Measurements from ENCODE around the gene CRK.
A peak's percentile ranks its signal among the peaks of the same experiment; 100 is the strongest.
"Not testable (repeated sequence)": the region's sequence is repeated elsewhere in the genome, so short reads cannot be mapped to it uniquely, and the experiment has no call there.

CRK gene

DNA sequence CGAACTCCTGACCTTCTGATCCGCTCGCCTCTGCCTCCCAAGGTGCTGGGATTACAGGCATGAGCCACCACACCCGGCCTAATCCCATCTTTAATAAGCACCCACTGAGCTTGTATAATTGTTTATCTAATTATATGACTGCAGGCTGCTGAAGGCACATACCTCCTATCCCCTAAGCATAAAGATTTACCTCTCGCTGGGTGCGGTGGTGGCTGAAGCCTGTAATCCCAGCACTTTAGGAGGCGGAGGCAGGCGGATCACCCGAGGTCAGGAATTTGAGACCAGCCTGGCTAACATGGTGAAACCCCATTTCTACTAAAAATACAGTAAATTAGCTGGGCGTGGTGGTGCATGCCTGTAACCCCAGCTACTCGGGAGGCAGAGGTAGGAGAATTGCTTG, 35.9 kb downstream of the CRK start:
- DNase-seq = no peak

DNA sequence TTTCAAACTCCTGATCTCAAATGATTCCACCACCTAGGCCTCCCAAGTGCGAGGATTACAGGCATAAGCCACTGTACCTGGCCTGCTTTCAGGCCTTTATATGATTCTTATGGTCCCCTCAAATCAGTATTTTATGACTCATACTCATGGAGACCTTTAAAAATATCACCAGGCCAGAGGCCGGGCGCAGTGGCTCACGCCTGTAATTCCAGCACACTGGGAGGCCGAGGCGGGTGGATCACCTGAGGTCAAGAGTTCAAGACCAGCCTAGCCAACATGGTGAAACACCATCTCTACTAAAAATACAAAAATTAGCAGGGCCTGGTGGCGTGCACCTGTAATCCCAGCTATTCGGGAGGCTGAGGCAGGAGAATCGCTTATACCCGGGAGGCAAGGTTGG, 37.6 kb downstream of the CRK start:
- not testable (repeated sequence) for DNase-seq

DNA sequence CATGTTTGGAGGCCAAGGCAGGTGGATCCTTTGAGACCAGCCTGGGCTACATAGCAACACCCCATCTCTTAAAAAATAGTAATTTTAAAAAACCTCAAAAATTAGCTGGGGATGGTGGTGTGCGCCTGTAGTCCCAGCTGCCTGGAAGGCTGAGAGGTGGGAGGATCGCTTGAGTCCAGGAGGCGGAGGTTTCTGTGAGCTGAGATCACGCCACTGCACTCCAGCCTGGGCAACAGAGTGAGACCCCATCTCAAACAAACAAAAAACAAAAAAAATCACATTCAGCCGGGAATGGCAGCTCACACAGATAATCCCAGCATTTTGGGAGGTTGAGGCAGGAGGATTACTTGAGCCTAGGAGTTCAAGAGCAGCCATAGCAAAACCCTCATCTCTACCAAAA, 39.6 kb downstream of the CRK start:
- DNase-seq = no peak

DNA sequence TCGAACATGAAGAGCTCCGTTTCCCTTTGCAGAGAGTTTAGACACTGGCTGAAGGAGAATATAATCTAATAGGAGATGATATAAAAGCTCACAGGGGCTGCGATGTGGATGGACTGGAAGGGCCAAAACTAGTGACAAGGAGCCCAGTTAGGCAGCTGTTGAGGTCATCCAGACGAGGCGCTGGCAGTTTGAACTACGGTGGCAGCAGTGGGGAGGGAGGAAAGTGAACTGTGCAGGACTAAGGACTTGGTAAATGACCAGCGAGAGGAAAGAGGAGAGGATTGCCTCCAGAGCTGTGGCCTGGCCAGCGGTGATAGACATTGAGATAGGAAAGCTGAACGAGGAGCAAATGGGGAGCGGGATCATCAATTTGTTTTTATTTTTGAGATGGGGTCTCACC, 41.4 kb downstream of the CRK start:
- DNase-seq = no peak

DNA sequence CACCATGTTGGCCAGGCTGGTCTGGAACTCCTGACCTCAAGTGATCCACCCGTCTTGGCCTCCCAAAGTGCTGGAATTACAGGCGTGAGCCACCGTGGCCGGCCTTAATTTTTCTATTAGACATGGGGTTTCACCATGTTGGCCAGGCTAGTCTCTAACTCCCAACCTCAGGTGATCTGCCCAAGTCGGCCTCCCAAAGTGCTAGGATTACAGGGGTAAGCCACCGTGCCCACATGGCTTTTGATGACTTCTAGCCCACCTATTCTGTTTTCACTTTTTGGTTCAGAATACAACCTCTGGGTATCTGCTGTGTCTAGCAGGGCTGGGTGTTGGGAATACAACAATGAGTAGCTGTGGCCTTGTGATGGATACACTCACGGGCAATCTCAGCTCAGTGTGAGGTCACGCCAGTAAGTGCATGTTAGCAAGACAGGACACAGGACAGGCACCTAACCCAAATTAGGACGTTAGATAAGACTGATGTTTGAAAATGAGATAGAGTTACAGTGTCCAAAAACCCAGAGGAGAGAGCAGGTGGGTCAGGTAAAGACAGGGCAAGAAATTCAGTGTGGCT, 41.9 kb downstream of the CRK start:
- no peak for DNase-seq

DNA sequence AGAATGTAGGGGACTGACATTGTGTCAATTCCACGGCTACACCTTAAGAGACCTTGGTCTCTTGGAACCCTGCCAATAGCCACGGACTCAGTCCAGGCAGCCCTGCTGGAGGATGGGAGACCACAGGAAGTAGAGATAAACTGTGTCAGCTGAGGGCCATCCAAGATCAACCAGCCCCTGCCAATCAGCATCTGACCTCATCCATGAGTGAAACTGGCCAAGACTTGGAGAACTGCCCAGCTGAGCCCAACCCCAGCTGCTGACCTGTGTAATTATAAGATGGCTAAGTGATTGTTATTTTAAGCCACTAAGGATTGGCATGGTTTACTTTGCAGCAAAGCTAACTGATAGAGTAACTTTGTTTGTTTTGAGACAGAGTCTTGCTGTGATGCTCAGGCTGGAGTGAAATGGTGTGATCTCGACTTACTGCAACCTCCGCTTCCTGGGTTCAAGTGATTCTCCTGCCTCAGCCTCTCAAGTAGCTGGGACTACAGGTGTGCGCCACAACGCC, 42.7 kb downstream of the CRK start:
- no peak for DNase-seq

DNA sequence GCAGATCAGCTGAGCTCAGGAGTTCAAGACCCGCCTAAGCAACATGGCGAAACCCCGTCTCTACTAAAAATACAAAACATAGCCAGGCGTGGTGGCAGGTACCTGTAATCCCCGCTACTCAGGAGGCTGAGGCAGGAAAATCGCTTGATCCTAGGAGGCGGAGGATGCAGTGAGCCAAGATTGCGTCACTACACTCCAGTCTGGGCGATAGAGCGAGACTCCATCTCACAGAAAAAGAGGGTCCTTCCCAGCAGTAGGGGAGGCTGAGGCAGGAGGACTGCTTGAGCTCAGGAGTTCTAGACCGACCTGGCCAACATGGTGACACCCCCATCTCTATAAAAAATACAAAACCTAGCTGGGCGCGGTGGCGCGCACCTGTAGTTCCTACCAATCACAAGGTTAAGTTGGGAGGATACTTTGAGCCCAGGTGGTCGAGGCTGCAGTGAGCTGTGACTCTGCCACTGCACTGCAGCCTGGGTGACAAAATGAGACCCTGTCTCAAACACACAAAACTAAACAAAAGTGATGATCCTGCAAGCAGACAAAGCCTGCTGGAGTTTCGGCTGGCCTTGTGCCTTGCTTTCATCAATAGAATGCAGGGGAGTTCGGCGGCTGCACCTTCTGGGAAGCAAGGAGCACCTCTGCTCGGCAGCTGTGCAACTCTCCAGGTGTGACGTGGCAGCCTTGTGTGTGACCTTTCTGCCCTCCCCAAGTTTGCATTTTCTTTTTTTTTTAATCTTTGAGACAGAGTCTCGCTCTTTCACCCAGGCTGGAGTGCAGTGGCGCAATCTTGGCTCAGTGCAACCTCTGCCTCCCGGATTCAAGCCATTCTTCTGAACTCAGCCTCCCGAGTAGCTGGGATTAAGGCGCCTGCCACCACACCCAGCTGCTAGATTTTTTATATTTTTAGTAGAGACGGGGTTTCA, 43.6 kb downstream of the CRK start:
- DNase-seq = no peak

DNA sequence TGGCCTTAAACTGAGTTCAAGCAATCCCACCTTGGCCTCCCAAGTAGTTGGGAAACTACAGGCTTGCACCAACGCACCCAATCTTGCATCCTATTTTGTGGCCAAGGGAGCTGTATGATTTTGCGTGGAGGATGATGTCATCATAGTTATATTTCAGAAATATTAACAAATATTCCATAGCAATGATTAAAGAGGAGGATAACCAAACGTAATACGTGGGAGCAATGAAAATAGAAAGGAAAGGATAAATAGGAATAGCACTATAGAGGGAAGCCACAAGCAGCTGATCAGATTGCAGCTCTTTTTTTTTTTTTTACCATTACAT, 53.8 kb downstream of the CRK start:
- no peak for DNase-seq

DNA sequence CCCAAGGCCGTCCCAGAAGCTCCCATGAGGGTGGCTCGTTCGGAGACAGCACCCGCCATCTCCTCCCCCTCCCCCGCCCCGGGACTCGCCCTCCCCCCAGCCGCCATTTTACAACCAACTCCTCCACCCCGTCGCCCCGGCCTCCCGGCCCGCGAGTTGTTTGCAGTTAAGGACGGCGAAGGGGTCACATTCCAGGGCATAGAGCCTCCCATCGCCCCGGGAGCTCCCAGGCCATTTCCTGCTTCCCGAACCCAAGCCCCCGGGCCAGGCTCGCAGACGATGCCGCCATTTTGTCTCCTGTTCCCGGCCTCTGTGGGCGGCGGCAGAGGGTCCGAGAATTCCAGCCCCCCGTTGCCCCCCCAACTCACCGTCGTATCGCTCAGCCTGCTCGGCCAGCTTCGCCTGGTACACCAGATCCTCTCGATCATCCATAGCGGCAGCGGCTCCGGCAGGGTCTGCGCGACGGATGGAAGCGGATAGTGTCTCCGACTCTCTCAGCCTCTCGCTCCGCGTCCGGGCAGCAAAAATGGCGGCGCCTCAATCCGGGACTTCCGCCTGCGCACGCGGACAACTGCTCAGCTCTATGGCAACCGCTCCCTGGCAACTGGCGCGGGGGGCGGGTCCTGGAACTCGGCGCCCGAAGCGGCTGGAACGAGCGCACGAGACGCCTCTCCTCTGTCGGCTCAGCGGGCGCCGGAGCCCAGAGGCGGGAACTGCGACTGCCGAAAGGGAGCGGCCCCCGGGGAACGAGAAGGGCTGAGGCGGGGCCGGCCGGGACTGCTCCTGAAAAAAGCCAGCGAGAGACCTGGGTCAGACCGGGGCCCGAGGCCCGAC, 56.1 kb downstream of the CRK start, which contains the start of gene YWHAE:
YWHAE (minus strand) TSS at position 544 of the 834 bp plus-strand sequence; CDS start at position 432, 112 bp downstream.
- DNase-seq = peak; percentile 96

DNA sequence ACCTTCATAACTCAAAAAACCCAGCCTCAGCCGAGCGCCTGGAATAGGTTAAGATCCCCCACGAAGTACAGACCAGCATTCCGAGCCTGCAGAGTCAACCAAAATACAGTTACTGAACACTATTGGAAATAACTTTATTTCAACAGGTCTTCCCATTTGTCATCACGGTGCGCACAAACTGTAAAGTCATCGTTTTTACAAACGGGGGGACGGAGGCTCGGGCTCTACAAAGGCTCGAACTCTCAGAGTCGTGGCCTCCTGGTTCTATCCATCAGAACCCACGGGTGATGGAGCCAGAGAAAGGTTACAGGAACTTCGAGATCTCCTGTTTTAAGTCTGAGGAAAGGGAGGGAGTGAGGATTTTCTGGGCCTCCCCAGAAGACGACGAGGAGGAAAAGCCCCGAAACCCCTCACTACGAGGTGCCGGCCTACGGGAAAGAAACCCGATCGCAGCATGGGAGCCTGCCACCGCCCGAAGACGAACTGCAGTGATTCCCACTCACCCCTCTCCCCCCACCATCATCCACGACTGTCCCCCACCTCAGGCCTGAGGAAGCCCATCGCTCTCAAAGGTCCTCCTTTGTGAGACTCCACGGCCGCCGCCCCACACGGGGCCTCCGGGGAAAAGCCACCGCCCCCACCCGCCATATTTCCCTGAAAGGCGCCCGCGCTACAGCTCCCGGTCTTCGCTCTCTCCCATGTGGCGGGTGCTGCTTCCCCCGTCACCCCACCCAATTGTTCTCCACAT, 56.9 kb downstream of the CRK start:
- DNase-seq = peak; percentile 42

DNA sequence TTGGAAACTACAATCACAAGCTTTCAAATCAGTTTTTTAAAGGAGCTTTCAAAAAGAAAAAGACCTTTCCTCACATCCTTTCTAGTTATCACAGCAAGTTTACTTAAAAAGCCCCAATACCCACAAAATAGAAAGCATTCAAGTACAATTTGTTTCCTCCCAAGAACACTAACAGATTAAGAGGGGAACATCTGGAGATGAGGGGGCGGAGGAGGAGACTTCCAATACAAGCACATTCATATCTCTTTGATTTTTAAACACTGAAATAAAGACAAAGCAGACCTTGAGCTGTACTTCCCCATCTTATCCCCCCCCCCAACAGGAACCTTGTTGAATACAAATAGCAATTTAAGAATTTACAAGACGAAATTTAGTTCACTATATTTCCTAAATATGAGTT, 58.0 kb downstream of the CRK start:
- DNase-seq = no peak

DNA sequence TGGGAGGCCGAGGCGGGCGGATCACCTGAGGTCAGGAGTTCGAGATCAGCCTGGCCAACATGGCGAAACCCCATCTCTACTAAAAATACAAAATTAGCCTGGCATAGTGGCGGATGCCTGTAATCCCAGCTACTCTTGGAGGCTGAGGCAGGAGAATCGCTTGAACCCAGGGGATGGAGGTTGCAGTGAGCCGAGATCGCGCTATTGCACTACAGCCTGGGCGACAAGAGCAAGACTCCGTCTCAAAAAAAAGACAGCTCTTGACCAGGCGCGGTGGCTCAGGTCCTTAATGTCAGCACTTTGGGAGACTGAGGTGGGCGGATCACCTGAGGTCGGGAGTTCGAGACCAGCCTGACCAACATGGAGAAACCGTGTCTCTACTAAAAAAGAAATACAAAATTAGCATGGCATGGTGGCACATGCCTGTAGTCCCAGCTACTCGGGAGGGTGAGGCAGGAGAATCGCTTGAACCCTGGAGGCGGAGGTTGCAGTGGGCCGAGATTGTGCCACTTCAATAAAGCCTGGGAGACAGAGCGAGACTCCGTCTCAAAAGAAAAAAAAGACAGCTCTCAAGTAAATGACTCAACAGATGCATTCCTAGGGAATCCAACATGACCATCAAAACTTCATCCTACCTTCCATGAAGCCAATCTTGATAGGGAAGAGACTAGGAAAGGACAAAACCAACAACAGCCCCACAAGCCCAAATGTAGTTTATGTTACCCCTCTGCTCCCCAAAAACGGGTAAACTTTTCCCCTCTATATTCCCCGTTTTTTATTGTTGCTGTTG, 60.0 kb downstream of the CRK start:
- DNase-seq = not testable (repeated sequence)

DNA sequence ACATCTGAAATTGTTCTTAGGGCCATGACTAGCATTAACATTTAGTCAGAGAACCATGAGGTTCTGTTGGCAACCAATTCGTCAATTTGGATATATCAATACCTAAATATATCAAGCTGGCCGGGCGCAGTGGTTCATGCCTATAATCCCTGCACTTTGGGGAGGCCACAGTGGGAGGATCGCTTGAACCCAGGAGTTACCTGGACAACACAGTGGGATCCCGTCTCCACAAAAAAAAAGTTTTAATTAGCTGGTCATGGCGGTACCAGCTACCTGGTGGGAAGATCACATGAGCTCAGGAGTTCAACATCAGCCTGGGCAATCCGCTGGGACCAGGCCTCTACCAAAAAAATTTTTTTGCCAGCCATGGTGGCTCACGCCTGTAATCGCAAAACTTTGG, 64.5 kb downstream of the CRK start:
- no peak for DNase-seq

DNA sequence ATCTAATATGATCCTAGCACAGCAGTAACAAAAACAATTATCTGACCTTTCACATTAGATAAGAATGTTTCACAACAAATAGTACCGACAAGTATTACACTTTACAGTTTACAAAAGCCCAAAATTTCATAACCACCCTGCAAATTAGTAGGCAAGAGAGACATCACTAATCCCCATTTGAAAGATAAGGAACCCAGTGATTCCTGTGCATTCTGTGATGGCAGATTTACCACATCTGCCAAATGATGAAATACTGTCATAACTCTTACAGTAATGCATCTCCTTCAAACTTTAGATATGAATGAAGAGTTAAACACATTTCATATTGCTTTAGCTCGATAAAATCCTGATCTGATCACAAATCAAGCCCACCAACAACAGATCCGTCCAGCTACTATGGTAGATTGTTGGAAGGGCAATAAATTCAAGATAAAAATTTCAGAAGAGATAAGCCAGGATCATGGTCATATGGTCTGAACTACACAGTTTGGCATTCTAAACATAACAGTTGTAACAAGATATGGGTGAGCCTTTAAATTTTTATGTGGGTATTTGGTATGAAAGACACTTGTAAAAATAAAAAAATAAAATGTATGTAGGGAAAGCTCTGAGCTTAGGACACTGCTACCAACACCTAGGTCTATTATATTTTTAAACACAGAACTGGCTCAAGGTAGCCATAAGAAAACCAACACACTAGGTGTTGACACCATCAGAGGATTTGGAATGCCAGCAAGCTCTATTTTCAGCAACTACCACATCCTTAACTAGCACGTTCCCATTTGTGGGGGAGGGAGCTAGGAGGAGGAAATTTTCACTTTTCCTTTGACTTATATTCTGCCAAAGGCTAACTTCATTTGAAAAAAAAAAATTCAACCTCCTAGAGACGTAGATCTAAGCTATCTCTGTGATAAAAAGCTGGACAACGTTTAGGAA, 65.3 kb downstream of the CRK start:
- DNase-seq = no peak

DNA sequence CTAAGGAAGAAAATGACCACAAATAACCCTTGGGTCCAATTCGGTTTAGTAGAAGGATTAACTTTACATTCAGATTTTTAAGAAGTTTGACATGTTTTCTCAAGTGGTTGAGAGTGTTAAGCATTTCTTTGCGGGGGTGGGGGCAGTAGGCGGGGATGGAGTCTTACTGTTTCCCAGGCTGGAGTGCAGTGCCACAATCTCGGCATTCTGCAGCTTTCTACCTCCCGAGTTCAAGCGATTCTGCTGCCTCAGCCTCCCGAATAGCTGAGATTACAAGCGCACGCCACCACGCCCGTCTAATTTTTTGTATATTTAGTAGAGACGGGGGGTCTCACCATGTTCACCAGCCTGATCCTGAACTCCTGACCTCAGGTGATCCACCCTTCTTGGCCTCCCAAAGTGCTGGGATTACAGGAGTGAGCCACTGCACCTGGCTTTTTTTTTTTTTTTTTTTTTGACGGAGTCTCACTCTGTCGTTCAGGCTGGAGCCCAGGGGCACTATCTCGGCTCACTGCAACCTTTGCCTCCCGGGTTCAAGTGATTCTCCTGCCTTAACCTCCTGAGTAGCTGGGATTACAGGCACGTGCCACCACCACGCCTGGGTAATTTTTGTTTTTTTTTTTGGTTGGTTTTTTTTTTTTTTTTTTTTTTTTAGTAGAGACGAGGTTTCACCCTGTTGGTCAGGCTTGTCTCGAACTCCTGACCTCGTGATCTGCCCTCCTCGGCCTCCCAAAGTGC, 68.4 kb downstream of the CRK start:
- DNase-seq = not testable (repeated sequence)

DNA sequence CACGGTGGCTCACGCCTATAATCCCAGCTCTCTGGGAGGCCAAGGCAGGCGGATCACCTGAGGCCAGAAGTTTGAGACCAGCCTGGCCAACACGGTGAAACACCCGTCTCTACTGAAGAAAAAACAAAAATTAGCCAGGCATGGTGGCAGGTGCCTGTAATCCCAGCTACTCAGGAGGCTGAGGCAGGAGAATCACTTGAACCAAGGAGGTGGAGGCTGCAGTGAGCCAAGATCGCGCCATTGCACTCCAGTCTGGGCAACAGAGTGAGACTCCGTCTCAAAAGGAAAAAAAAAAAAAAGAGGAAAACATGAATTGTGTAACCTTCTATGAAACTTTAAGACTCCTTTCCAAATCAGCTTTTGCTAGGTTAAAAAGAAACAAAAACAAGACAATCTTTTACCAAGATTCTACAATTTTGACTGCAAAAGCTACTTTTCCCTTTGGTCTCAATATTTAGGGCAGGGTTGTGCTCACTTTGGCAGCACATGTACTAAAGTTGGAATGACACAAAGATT, 69.3 kb downstream of the CRK start:
- DNase-seq = not testable (repeated sequence)

DNA sequence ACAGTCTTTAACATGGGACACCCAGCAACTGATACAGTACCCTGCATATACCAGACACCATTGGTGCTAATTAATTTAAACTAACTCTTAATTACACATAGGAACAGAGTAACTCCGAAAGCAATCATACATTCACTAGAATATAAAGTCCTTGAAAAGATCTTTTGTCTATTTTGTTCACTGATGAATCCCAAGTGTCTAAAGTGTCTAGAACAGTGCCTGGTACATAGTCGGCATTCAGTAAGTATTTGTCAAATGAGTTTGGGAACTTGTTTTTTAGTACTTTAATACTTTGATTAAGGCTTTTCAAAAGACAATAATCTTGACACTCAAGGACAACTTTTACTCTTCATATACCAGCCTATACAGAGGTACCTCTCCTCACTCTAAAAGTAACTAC, 69.8 kb downstream of the CRK start:
- DNase-seq = no peak

DNA sequence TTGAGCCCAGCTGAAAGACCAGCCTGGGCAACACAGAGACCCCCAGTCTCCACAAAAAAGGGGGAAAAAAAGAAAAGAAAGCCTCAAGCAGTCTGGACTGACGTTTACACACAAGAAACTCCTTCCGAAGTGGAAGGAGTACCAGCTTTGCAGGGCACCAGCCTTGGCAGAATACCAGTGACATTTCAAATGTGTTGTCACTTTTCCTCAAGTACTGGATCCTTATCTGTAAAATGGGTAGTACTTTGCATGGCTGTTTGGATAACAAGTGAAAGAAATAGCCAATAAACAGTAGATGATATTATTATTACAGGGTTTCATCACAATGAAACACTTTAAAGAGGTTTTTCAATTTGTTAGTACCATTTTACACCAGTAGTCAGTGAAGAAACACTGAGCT, 70.2 kb downstream of the CRK start:
- no peak for DNase-seq

DNA sequence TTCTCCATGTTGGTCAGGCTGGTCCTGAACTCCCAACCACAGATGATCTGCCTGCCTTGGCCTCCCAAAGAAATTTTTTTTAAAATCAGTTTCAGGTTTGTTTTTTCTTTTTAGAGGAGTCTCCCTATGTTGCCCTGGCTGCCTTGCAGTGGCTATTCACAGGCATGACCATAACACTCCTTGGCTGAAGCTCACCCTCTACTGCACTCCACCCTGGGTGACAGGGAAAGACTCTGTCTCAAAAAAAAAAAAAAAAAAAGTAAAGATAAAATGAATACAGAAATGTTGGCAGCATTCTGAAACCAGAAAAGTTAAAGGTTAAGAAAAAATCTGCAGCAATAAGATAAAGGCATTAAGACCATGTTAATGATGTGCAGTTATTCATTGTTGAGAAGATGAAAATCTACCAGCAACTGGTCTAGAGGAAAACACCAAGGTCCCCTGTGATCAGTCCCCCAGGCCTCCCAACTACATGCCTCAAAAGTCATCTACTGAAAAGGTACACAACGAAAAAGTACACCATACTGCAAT, 71.1 kb downstream of the CRK start:
- DNase-seq = no peak

All from NCI-H2171 treated with DMSO at 0.1 percent for 48 hours (cell line).